Measurements from ENCODE around the gene TRABD2B.

The TRABD2B gene

DNA sequence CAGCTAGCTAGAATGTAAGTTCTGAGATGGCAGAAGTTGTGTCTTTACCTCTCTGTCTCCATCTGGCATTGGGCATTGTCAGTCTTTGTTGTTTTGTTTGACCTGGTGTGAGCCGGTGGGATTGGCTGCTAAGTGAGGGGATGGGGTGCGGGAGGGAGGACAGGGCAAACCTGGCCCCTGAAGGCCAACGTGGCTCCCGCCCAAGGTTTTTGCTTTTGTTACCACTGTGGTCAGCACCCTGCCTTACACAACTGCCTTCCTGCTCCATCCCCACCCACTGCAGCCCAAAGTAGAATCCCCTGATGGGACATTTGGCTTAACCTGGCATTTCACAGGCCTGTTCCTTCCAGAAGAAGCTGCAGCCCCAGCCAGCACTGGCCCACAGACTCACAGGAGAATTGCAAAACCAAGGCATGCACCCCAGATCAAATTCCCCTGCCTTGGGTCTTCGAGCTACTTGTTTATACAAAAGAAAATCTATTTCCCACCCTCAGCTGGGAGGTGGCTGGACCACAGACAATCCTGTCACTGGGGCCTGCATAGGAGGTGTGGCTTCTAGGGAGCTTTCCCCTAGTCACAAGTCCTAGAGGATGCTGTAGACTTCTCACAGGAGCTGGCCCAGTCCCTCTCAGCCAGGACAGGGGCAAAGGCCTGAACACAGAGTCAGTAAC lies 147.5 kb downstream of the TRABD2B start:
- DNase-seq: no peak
- ATAC-seq: no peak

DNA sequence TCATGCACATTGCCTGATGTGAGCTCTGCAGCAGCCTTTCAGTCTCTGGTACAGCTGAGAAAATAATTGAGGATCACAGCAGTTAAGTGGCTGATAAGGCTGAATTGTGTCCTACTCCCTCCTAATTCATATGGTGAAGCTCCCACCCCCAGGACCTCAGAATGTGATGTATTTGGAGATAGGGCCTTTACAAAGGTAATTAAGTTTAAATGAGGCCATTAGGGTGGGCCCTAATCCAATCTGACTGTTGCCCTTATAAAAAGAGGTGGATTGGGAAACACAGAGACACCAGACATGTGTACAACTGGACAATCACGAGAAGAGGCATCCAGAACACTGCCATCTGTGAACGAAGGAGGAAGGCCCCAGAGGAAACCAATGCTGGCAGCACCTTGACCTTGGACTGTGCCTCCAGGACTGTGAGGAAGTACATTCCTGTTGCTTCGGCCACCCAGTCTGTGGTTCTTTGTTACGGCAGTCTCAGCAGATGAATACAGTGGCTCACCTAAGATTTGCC lies 148.1 kb downstream of the TRABD2B start:
- ATAC-seq: no peak
- DNase-seq: no peak

GRCh38 chr1:47847763-47848162 lies 149.4 kb downstream of the TRABD2B start:
- ATAC-seq: no peak
- DNase-seq: no peak

DNA sequence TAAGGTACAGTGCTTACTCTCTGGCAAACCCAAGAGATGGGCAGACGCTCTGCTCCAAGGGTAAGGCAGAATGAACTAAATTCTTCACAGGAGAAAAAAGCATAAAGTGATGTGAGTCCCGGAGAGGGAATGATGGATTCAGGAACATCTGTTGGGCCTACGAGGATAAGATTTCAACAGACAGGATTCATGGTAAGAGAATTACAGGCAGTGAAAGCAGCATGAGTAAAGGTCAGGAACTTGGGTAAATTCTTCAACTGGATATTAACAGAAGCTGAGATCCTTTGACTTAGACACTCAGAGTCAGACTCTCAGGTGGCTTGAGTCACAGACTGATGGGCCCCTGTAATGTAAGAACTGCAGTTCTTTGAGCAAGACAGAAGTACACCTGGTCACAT lies 152.6 kb downstream of the TRABD2B start:
- DNase-seq: no peak
- ATAC-seq: no peak

DNA sequence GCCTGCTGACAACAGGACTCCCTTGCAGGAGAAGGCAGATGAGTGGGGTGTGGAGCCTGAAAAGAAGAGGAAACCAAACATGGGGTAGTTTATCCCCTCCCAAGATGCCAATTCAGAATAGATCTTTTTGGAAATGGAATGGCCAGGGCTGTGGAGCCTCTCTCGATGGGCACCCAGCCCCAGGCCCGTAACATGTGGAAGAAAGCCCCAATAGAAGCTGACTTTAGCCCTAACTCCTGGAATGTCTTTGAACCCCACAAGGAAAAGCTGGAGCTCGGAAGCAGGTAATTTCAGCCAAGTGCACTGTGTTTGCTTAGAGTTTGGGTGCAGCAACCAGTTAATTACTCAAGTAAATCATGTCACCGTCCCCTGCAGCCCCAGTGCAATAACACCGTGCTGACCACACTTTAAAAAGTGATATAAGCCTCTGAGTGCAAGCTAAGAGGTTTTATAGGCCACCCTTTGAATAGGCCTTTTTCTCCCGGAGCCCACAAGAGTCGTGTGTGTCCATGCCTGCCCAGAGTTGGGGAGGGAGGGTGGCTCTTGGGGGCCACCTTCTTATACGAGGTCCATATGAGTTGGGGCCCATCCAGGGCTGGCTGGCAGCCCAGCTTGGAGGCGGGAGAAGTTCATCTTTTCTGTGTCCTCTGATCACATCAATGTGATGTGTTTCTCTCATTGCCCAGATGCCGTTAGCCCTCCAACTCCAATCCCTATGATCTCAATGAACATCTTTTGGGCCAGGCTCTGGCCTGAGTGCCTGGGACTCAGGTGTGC lies 153.2 kb downstream of the TRABD2B start:
- ATAC-seq (no peak), DNase-seq (no peak)

GRCh38 chr1:47843059-47843458 lies 154.1 kb downstream of the TRABD2B start:
- no peak for DNase-seq

GRCh38 chr1:47842228-47842919 lies 154.8 kb downstream of the TRABD2B start:
- DNase-seq (no peak), ATAC-seq (no peak)

More at GRCh38 chr1:47843059-47843458, 154.1 kb downstream of the TRABD2B start:
- no peak for ATAC-seq

- ATAC-seq (no peak), DNase-seq (no peak)
Measured at GRCh38 chr1:47841356-47841755, 155.8 kb downstream of the TRABD2B start.

DNA sequence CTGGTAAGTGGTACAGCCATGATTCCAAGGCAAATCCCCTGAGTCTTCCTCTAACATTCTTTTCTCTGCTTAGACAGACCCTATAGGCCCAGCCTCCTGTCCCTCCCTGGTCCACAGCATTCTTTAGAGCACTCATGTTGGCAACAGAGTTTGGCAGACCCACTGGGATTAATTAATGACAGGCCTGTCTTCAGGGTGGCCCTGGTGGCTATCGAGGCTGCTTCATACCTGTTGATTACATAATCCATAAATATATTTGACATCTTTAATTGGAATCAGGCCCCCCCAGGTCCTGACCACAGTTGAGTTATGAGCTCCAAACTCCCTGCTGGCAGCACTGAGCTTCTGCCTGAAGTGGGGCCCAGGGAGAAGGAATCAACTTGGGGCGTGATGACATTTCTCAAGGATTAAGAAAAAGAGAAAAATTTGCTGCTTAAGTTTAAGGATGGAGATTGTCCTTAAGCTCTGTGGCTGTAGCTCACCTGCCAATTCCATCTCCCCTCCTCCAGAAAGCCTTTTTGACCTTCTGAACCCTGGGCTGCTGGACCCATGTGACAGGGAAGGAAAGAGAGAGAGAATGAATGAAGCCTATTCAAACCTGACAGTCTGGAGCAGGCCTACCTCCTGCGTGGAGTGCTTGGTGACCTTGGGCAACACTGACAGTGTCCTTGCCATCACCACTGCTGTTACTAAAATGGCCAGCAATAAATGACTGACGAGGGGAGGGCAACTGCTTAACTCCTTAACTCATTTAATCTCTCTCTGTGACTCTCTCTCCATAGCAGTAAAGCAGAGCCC lies 156.6 kb downstream of the TRABD2B start:
- ATAC-seq (no peak), DNase-seq (no peak)

DNA sequence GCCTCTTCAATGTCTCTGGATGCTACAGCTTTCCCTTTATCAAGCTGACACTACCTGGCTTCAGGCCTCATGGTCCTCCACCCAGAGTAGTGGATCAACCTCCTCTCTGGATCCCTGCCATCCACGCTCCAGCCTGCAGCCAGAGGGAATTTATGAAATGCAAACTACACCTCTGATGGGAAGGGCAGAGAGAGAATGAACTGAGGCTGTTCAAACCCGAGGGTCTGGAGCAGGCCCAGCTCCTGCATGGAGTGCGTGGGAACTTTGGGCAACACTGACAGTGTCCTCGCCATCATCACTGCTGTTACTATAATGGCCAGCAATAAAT lies 157.8 kb downstream of the TRABD2B start:
- ATAC-seq: no peak
- no peak for DNase-seq

DNA sequence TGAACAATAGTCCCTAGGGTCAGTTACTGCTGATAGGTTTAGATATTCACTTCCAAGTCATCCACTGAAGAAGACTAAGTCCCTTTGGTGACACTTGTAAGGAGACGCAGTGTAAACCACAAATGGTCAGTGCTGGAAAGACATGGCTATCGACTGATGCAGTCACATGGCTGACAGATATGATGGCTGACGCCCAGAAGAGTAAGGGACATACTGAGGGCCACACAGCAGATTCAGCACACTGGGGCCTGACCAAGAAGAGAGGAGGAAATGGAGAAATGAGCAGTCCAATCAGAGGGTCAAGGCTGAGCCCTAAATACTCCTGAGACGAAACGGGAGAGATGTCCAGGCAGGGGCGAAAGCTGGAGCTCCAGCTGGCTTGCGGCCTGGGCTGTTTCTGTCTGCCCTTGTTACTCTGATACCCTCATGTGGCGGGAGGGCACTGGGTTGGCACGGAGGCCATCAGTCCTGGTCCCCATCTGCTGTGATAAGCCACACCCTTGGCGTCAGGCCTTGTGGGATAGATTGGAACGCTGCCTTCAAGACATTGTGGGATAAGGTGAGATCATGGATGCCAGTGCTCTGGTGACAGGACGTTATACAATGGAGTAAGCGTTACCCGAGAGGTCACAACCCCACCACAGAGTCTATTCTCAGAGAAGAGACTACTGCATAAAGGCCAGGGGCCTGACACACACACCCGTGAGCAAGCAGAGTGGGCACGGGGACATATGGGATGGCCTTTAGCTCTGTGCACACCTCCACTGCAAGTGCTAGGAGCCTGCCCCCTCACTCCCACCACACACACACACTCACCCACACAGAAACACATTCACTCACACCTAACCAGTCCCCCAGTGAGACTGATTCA lies 158.4 kb downstream of the TRABD2B start:
- ATAC-seq: no peak

DNA sequence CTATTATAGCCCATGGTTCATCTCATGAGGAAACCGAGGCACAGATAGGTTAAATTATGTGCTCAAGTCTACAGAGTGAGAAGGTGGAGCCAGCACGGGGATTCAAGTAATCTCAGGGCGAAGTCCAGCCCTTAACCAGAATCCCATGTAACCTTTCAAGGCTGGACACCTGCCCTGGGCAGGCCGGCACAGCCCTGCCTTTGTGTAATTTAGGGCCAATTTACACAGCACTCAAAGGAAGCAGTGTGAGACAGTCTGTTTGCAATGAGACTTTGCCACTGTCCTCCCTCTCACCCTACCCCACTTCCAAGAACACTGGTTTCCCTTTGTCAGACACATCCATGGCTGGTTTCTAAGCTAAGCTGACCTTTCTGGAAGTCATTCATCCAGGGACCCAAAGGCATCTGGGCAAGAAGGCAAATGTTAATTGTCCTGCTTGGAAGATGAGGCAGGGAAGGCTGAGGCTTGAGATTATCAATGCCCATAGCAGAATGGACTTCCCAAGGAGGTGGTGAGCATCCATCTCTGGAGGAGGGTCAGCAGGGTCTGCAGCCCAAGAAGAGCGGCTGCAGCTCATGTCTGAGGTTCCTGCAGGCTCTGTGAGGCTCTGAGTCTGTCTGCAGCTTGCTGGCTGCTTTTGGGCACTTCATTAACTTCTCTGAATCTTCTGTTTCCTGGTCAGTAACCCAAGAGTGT lies 159.2 kb downstream of the TRABD2B start:
- DNase-seq (no peak), ATAC-seq (no peak)

More for the DNA sequence above, 158.4 kb downstream of the TRABD2B start:
- no peak for DNase-seq

GRCh38 chr1:47837056-47837830 lies 159.9 kb downstream of the TRABD2B start:
- ATAC-seq (no peak), DNase-seq (no peak)

DNA sequence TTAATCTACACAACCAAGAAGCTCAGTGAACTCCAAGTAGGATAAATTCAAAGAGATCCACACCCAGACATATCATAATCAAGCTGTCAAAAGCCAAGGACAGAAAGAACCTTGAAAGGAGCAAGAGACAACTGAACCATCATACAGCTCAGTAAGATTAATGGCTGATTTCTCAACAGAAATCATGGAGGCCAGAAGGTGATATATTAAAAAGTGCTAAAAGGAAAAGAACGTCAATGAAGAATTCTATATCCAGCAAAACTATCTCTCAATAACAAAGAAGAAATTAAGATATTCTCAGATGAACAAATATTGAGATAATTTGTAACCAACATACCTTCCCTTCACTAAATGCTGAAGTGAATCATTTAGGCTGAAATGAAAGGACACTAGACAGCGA lies 161.8 kb downstream of the TRABD2B start:
- no peak for DNase-seq
- ATAC-seq: no peak

DNA sequence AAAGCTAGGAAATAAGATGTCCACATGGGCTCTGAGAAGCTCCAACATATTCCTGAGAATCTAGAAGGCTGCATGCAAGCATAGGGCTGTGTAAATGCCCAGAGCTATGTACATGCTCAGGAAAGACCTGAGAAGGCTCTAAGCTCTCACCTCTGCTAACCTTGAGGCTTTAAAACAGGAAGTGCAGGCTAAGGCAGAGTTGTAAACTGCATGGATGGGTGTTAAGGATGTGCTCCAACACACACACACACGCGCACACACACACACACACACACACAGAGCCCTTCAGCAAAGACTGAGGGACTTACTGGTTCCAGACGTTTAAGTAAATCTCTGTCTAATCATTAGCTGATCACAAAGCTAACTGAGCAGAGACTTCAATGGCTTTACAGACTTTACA lies 162.9 kb downstream of the TRABD2B start:
- ATAC-seq (no peak), DNase-seq (no peak)

- ATAC-seq (no peak), DNase-seq (no peak)
Measured at GRCh38 chr1:47830641-47831333, 166.4 kb downstream of the TRABD2B start.

- DNase-seq (no peak), ATAC-seq (no peak)
Measured at GRCh38 chr1:47830021-47830420, 167.2 kb downstream of the TRABD2B start.

DNA sequence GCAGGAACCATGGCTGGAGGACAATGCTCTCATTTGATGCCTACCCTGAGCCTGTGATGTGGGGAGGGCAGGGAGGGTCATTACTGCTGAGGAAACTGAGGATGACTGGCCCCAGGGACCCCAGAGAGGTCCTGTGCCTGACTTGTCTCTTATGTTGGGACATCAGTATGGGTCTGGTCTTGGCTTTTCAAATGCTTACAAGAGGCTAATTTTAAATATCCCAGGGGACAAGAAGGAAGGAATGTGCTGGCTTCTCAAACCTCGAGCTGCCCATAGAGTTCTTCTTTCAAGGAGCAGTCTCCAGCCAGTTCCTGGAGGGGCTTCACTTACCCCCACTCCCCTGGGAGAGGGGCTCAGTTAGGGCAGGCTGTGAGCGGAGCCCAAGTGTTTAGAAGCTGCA lies 168.2 kb downstream of the TRABD2B start:
- ATAC-seq (no peak), DNase-seq (no peak)

DNA sequence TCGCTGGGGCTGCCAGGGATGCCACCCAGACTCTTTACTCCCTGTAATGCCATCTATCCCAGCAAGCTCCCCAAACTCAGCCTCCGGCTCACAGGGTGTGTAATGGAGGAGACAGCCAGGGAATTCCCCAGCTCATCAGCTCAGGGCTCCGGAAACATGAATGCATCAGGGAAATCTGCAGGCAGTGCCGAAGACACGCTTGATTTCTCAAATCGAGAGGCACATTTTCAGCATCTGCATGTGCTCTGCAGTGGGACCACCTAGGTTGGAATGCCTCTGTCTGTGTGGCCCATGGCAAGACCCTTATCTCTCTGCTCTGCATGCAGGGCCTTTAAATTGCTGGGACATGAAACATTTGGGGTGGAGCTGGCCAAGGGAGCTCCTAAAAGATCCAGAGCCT lies 170.1 kb downstream of the TRABD2B start:
- ATAC-seq: no peak
- no peak for DNase-seq

Data from stimulated activated naive CD8-positive, alpha-beta T cell treated with anti-CD3 and anti-CD28 coated beads, Interleukin-15, Interleukin-2, amounts not matched to agents 100 U/mL and 50 U/mL, for 24 hours (primary cell).